ENCODE measurements around the gene NRTN.

DNA sequence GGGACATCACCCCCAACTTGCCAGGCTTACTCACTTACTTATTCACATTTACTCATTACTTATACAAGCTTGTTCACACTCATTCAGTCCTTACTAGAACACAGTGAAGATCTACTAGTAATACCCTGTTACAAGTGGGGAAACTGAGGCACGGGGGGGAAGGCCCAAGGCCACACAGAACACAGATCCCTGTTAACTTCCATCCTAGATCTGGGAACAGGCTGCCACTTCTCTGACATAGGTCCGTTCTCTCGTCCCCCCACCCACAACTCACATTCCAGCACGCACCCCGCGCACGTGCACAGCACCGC, 1.5 kb upstream of the NRTN start:
- TF ChIP-seq ZFP30 (CRISPR knock-in tag; IDR thresholded peaks at IDR 0.05) = no peak
- TF ChIP-seq, protein P1, sequence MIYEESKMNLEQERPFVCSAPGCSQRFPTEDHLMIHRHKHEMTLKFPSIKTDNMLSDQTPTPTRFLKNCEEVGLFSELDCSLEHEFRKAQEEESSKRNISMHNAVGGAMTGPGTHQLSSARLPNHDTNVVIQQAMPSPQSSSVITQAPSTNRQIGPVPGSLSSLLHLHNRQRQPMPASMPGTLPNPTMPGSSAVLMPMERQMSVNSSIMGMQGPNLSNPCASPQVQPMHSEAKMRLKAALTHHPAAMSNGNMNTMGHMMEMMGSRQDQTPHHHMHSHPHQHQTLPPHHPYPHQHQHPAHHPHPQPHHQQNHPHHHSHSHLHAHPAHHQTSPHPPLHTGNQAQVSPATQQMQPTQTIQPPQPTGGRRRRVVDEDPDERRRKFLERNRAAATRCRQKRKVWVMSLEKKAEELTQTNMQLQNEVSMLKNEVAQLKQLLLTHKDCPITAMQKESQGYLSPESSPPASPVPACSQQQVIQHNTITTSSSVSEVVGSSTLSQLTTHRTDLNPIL (CRISPR knock-in tag; IDR thresholded peaks at IDR 0.05; ENCODE audit: low read depth) = no peak
- TF ChIP-seq, protein P2, sequence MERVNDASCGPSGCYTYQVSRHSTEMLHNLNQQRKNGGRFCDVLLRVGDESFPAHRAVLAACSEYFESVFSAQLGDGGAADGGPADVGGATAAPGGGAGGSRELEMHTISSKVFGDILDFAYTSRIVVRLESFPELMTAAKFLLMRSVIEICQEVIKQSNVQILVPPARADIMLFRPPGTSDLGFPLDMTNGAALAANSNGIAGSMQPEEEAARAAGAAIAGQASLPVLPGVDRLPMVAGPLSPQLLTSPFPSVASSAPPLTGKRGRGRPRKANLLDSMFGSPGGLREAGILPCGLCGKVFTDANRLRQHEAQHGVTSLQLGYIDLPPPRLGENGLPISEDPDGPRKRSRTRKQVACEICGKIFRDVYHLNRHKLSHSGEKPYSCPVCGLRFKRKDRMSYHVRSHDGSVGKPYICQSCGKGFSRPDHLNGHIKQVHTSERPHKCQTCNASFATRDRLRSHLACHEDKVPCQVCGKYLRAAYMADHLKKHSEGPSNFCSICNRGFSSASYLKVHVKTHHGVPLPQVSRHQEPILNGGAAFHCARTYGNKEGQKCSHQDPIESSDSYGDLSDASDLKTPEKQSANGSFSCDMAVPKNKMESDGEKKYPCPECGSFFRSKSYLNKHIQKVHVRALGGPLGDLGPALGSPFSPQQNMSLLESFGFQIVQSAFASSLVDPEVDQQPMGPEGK (CRISPR knock-in tag; IDR thresholded peaks at IDR 0.05; ENCODE audit: borderline replicate concordance) = no peak
- no peak for TF ChIP-seq RARB (CRISPR knock-in tag; IDR thresholded peaks at IDR 0.05)
- TF ChIP-seq, protein P3, sequence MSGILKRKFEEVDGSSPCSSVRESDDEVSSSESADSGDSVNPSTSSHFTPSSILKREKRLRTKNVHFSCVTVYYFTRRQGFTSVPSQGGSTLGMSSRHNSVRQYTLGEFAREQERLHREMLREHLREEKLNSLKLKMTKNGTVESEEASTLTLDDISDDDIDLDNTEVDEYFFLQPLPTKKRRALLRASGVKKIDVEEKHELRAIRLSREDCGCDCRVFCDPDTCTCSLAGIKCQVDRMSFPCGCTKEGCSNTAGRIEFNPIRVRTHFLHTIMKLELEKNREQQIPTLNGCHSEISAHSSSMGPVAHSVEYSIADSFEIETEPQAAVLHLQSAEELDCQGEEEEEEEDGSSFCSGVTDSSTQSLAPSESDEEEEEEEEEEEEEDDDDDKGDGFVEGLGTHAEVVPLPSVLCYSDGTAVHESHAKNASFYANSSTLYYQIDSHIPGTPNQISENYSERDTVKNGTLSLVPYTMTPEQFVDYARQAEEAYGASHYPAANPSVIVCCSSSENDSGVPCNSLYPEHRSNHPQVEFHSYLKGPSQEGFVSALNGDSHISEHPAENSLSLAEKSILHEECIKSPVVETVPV (CRISPR knock-in tag; IDR thresholded peaks at IDR 0.05) = no peak
- no peak for TF ChIP-seq ESRRG (CRISPR knock-in tag; IDR thresholded peaks at IDR 0.05)
- no peak for TF ChIP-seq SNAI2 (CRISPR knock-in tag; IDR thresholded peaks at IDR 0.05)
- TF ChIP-seq ZFP3 (CRISPR knock-in tag; IDR thresholded peaks at IDR 0.05) = no peak
- no peak for TF ChIP-seq TOX (CRISPR knock-in tag; IDR thresholded peaks at IDR 0.05; ENCODE audit: borderline replicate concordance)
- TF ChIP-seq ZNF565 (CRISPR knock-in tag; conservative IDR thresholded peaks at IDR 0.05; ENCODE audit: low read depth) = no peak
- TF ChIP-seq, protein P4, sequence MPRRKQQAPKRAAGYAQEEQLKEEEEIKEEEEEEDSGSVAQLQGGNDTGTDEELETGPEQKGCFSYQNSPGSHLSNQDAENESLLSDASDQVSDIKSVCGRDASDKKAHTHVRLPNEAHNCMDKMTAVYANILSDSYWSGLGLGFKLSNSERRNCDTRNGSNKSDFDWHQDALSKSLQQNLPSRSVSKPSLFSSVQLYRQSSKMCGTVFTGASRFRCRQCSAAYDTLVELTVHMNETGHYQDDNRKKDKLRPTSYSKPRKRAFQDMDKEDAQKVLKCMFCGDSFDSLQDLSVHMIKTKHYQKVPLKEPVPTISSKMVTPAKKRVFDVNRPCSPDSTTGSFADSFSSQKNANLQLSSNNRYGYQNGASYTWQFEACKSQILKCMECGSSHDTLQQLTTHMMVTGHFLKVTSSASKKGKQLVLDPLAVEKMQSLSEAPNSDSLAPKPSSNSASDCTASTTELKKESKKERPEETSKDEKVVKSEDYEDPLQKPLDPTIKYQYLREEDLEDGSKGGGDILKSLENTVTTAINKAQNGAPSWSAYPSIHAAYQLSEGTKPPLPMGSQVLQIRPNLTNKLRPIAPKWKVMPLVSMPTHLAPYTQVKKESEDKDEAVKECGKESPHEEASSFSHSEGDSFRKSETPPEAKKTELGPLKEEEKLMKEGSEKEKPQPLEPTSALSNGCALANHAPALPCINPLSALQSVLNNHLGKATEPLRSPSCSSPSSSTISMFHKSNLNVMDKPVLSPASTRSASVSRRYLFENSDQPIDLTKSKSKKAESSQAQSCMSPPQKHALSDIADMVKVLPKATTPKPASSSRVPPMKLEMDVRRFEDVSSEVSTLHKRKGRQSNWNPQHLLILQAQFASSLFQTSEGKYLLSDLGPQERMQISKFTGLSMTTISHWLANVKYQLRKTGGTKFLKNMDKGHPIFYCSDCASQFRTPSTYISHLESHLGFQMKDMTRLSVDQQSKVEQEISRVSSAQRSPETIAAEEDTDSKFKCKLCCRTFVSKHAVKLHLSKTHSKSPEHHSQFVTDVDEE (CRISPR knock-in tag; IDR thresholded peaks at IDR 0.05) = no peak
- TF ChIP-seq GLIS3 (CRISPR knock-in tag; IDR thresholded peaks at IDR 0.05) = no peak
- TF ChIP-seq, protein P5, sequence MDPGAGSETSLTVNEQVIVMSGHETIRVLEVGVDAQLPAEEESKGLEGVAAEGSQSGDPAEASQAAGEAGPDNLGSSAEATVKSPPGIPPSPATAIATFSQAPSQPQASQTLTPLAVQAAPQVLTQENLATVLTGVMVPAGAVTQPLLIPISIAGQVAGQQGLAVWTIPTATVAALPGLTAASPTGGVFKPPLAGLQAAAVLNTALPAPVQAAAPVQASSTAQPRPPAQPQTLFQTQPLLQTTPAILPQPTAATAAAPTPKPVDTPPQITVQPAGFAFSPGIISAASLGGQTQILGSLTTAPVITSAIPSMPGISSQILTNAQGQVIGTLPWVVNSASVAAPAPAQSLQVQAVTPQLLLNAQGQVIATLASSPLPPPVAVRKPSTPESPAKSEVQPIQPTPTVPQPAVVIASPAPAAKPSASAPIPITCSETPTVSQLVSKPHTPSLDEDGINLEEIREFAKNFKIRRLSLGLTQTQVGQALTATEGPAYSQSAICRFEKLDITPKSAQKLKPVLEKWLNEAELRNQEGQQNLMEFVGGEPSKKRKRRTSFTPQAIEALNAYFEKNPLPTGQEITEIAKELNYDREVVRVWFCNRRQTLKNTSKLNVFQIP (CRISPR knock-in tag; IDR thresholded peaks at IDR 0.05; ENCODE audit: borderline replicate concordance, low read depth) = no peak
- TF ChIP-seq ISL1 (CRISPR knock-in tag; IDR thresholded peaks at IDR 0.05) = no peak

Data from SK-N-SH treated with all-trans-retinoic acid at 6 μM for 48 hours (cell line).